Adrenal gland (tissue), 5 donors: Measurements from ENCODE around the gene PLXNA2.

Experiments
- CTCF ChIP-seq, 6 experiments: fragments of 450-650 bp in 4 of 6; fragments of 200-600 bp in 2 of 6; sonication (generic) in 1 of 6; IDR thresholded peaks; 1 replicate in 5 of 6; 2 replicates in 1 of 6; pipeline versions ENCODE4 v1.5.1 to v1.8.0; 2016 to 2021; ENCODE audit warnings: antibody characterized with exemption in 6 of 6, mild to moderate bottlenecking in 2 of 6, moderate library complexity in 1 of 6
- POLR2A ChIP-seq, 2 donors: fragments of 450-650 bp; IDR thresholded peaks; one replicate each; pipeline ENCODE4 v1.6.1; 2017; ENCODE audit warnings: antibody characterized with exemption in 2 of 2, mild to moderate bottlenecking in 2 of 2, moderate library complexity in 1 of 2
- donor health status: DM: no; HTN: no; CAD: no.

GRCh38 chr1:208204779-208205178, 39.4 kb downstream of the PLXNA2 start:
- TF ChIP-seq POLR2A (IDR thresholded peaks at IDR 0.05) (no peak), CTCF (IDR thresholded peaks at IDR 0.05) (no peak)
